HUDEP-2 (cell line): Measurements from ENCODE around the gene TSR3.
A peak's percentile ranks its signal among the peaks of the same experiment; 100 is the strongest.

ENCODE experiments used
- DNase-seq, 76 experiments: peaks; one replicate each; lab custom pipeline; 2025; ENCODE audit not compliant: unreplicated experiment in 76 of 76; lab: John Stamatoyannopoulos, UW

TSR3 gene

DNA sequence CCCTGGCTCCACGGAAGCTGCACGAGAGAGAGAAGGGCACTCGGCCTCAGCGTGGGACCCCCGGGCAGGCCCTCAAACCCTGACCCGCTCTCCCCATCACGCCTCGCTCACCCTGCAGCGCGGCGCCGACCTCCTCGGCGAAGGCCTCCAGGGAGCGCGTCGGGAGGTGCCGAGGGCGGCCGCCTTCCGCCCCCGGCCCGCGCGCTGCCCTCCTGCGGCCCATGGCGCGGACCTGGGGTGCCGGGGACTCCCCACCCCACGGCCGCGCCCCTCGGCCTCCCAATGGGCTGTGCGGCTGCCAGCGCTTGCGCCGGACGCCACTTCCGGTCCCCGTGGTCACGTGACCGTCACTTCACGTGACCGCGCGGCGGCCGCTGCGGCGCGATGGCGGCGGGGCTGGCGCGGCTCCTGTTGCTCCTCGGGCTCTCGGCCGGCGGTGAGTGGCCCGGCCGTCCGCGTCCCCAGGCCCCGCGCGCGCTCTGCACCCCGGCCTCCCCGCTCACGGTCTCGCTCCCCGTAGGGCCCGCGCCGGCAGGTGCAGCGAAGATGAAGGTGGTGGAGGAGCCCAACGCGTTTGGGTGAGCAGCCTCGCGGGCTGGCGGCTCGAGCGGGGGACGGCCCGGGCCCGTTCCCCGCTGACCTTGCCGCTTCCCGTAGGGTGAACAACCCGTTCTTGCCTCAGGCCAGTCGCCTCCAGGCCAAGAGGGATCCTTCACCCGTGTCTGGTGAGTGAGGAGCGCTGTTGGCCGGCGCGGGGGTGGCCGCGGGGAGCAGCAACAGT lies at the start of gene TSR3, which contains the start of gene GNPTG:
Gene TSR3, minus strand, starts transcription at position 297 of the 781 bp plus-strand sequence. Its CDS starts 74 bp downstream, at position 223.
Gene GNPTG, plus strand, starts transcription at position 350 of the 781 bp plus-strand sequence. Its CDS starts 35 bp downstream, at position 385.
- DNase-seq = peak in 73 of 76 experiments; percentile 7 to 86 (median 72)

GRCh38 chr16:1401061-1401757 lies 49.5 kb upstream of the TSR3 start:
- no peak for DNase-seq

DNA sequence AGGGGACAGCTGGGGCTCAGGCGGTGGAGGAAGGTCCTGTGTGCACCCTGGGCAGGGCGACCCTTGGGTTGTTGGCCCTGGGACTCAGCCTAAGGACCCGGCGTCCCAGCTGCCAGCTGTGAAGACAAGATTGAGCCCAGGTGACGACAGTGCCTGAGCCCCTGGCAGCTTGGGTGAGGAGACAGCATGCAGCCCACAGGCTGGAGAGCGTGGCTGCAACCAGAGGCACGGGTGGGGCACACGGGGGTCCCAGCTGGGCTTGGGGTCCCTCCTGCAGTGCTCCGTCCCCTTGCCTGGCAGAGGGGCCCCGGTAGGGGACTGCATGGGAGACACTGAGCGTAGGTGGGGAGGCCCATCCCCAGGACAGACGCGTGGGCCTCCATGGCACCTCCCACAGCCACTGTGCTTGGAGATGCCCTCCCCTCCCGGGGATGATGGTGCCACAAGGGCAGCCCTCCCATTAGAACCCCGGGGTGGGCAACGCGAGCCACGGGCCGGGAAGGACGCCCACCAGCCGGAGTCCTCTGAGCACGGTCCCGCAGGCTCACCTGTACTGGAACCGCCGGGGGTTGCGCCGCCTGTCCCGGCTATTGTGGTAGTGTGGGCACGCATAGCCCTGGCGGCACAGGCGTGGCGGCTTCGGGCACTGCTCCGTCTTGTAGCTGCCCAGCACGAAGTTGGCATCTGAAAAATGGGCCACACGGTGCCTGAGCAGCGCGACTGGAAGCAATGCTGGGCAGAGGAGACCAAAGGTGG lies 47.3 kb upstream of the TSR3 start:
- DNase-seq = no peak

GRCh38 chr16:1398351-1398750 lies 46.7 kb upstream of the TSR3 start:
- DNase-seq = no peak

DNA sequence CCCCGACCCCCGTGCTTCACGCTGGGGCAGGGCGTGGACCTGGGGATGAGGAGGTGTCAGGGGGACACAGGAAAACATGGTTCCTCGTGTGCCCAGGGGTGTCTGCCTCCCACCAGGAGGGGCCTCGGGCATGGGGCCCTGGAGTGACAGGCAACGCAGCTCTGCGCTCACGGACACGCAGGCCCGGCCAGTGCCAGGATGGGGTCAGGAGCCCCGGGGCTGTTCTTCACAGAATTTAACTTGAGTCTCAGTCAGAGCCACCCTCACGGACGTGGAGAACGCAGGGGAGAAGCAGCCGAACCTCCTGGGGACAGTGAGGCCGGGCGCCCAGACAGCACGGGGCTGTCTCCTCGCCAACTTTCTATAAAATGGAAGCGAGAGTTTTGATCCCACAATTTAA lies 46.1 kb upstream of the TSR3 start:
- no peak for DNase-seq

DNA sequence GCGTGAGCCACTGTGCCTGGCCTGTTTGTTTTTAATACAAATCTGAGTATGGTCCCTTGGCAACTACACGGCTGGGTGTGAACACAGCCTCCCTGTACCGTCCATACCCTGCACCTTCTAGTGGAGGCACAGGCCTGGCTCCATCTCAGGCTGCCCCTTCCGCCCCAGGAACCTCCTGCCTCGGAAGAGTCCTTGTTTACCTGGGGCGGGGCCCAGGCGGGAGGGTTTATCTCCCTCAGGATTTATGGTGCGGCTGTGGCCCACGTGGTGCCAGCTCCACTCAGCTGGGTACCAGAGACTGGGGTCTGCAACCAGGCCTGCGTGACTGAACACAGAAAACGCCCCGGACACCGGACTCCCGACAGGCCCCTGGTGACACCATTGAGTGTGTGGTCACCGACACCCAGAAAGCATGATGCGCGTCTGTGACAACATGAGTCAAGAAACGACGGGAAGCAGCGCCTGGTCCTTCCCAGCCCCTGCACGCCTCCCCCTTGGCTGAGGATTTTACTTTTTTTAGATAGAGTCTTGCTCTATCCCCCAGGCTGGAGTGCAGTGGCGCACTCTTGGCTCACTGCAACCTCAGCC lies 43.9 kb upstream of the TSR3 start:
- DNase-seq = no peak

GRCh38 chr16:1394367-1394951 lies 42.8 kb upstream of the TSR3 start:
- DNase-seq = no peak

DNA sequence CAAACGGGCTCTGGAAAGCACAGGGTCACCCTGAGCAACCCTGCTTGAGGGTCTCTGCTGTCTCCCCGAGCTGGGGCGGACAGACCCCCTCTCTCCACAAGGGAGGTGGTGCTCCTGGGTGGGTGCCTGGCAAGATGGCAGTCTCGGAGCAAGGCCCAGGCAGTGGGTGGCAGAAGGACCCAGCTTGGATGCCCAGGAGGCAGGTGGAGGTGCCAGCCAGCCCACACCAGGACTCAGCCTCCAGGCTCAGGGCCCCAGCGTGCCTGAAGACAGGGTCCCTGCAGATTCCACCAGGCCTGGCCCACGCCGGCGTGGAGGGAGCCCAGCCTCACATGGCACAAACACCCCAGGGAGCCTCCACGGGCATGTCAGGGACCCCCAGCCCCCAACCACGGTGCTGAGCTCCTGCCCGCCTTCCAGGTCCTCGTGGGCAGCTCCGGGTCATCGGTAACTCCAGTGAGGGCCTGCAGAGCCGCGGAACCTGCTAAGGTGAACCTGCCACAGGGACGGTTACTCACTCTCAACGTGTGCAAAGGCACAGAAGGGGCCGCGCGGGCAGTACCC lies 42.0 kb upstream of the TSR3 start:
- no peak for DNase-seq

- DNase-seq = no peak
Measured at GRCh38 chr16:1392826-1393225, 41.1 kb upstream of the TSR3 start.

GRCh38 chr16:1390239-1390779 lies 38.6 kb upstream of the TSR3 start:
- no peak for DNase-seq

- DNase-seq = no peak
Measured at GRCh38 chr16:1389762-1390161, 38.1 kb upstream of the TSR3 start.

- no peak for DNase-seq
Measured at GRCh38 chr16:1387331-1387730, 35.7 kb upstream of the TSR3 start.

GRCh38 chr16:1385232-1385631 lies 33.6 kb upstream of the TSR3 start:
- no peak for DNase-seq

GRCh38 chr16:1383556-1383955 lies 31.9 kb upstream of the TSR3 start:
- no peak for DNase-seq

DNA sequence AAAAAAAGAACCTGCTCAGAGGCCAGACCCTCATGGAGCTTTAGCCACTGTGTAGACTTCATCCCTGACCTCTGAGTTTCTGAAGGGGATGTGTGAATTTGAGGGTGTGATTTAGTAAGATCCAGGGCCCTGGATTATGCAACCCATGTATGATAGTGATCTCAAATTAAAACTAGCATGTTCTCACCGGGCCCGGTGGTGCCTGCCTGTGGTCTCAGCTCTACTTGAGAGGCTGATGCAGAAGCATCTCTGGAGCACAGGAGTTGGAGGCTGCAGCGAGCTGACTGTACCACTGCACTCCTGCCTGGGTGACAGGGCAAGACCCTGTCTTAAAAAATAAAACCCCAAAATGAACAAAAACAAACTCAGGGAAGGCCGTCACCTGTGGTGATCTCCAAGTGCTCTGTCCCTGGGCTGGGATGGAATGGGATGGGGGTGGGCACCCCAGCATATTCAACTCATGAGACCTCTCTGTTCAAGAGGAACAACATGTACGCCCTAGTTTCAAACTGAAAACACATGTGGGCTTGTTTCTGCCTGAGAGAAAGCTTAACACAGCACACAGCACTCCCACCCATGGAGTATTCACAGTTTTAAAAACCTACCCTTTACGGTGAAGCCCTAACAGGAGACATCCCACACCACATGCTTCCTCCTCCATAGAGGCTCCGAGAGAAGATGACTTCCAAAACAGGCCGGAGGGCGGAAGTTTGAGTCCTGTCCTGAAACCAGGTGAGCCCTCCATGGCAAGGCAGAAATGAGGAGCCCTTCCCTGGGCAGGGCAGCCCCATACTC lies 30.1 kb upstream of the TSR3 start:
- no peak for DNase-seq

DNA sequence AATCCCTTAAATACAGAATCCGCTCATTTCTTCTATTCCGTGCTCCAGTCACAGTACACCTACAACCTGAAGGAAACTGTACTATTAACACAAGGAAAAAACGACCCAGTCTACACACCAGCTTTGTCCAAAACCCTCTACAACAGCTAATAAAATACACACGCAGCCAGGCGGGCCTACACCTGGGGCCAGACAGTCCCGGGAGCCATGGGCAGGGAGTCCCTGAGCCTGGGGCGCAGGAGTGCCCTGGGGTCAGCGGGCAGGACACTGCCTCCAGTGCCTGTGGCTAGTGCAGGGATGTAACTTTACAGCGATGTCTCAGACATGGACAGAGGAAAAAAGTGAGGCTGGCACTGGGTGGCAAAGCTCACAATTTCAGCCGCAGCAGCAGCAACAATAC lies 28.5 kb upstream of the TSR3 start:
- no peak for DNase-seq

- DNase-seq = peak in 55 of 76 experiments; percentile 14 to 76 (median 54)
Measured at GRCh38 chr16:1379304-1380076, 27.8 kb upstream of the TSR3 start.

- peak in 67 of 76 experiments; percentile 4 to 75 (median 53) for DNase-seq
Measured at GRCh38 chr16:1378804-1379303, 27.2 kb upstream of the TSR3 start.
